HG03439 (cell line): ENCODE measurements around the gene AASDHPPT.

Experiments used
- ATAC-seq: cut with Tn5 transposase; IDR thresholded peaks from one replicate; pipeline ENCODE4 v1.9.1; 2021; ENCODE audit warnings: mild to moderate bottlenecking, moderate library complexity; ENCODE audit not compliant: unreplicated experiment

AASDHPPT gene

GRCh38 chr11:106082096-106082495 lies 4.6 kb downstream of the AASDHPPT start:
- no peak for ATAC-seq

GRCh38 chr11:106086135-106086534 lies 8.7 kb downstream of the AASDHPPT start:
- no peak for ATAC-seq

GRCh38 chr11:106086850-106087249 lies 9.4 kb downstream of the AASDHPPT start:
- ATAC-seq = no peak

- no peak for ATAC-seq
Measured at GRCh38 chr11:106087815-106088435, 10.5 kb downstream of the AASDHPPT start.

GRCh38 chr11:106088896-106089295 lies 11.4 kb downstream of the AASDHPPT start:
- ATAC-seq = no peak

GRCh38 chr11:106091480-106092123 lies 14.1 kb downstream of the AASDHPPT start:
- ATAC-seq = peak; percentile 99

GRCh38 chr11:106092446-106092845 lies 15.0 kb downstream of the AASDHPPT start:
- ATAC-seq = no peak

- no peak for ATAC-seq
Measured at GRCh38 chr11:106098893-106099553, 21.6 kb downstream of the AASDHPPT start.

- no peak for ATAC-seq
Measured at GRCh38 chr11:106101370-106101769, 23.9 kb downstream of the AASDHPPT start.

GRCh38 chr11:106101819-106102218 lies 24.4 kb downstream of the AASDHPPT start:
- no peak for ATAC-seq

GRCh38 chr11:106105986-106106385 lies 28.5 kb downstream of the AASDHPPT start:
- no peak for ATAC-seq

GRCh38 chr11:106121570-106122320 lies 44.3 kb downstream of the AASDHPPT start:
- ATAC-seq = no peak

- ATAC-seq = no peak
Measured at GRCh38 chr11:106127604-106128003, 50.1 kb downstream of the AASDHPPT start.

- ATAC-seq = no peak
Measured at GRCh38 chr11:106128740-106129139, 51.3 kb downstream of the AASDHPPT start.

- ATAC-seq = no peak
Measured at GRCh38 chr11:106131998-106132397, 54.5 kb downstream of the AASDHPPT start.

GRCh38 chr11:106132582-106133354 lies 55.3 kb downstream of the AASDHPPT start:
- ATAC-seq = no peak

GRCh38 chr11:106133529-106133928 lies 56.1 kb downstream of the AASDHPPT start:
- no peak for ATAC-seq

- no peak for ATAC-seq
Measured at GRCh38 chr11:106137061-106137460, 59.6 kb downstream of the AASDHPPT start.

- ATAC-seq = no peak
Measured at GRCh38 chr11:106137758-106138157, 60.3 kb downstream of the AASDHPPT start.
